GM21381 (cell line): ENCODE measurements around the gene YAP1.

Experiments
- ATAC-seq: cut with Tn5 transposase; IDR thresholded peaks from one replicate; pipeline ENCODE4 v1.9.1; 2021; ENCODE audit warnings: mild to moderate bottlenecking, moderate library complexity; ENCODE audit not compliant: unreplicated experiment

Gene YAP1

GRCh38 chr11:102269927-102270326 lies 159.7 kb downstream of the YAP1 start:
- no peak for ATAC-seq

GRCh38 chr11:102272047-102272824 lies 162.0 kb downstream of the YAP1 start:
- ATAC-seq, result no peak

- ATAC-seq, result no peak
These were observed 164.4 kb downstream of the YAP1 start for GRCh38 chr11:102274628-102275027.

- no peak for ATAC-seq
These were observed 166.1 kb downstream of the YAP1 start for GRCh38 chr11:102276362-102276761.

GRCh38 chr11:102276783-102277182 lies 166.5 kb downstream of the YAP1 start:
- no peak for ATAC-seq

- peak; percentile 98 for ATAC-seq
These were observed 169.5 kb downstream of the YAP1 start for GRCh38 chr11:102279641-102280170.

- no peak for ATAC-seq
These were observed 170.1 kb downstream of the YAP1 start for GRCh38 chr11:102280245-102280833.
